ENCODE data around the gene ATOH8.

GRCh38 chr2:85779641-85780315, 26.0 kb downstream of the ATOH8 start:
- TF ChIP-seq CTCF (IDR thresholded peaks at IDR 0.05), result no peak
- TF ChIP-seq EP300 (IDR thresholded peaks at IDR 0.05), result no peak

All from esophagus muscularis mucosa (tissue), 3 donors.